ENCODE measurements around the gene TNFRSF13B. TPM values are rescaled to one million over a fixed set of nuclear protein-coding genes. Genes with fewer than 3 reads are reported as not detected.
A peak's percentile ranks its signal among the peaks of the same experiment; 100 is the strongest.

TNFRSF13B gene
- total RNA-seq, 5 donors from 2014 or later (not counting 1 experiment from before 2014, with no cell fraction given): 0.60 to 7.2 (median 5.0) TPM; not detected in 1

- H3K9me3 ChIP-seq: no peaks in the 10 kb centered on the region
- CTCF ChIA-PET: no interaction called here
These were observed 54.1 kb downstream of the TNFRSF13B start for GRCh38 chr17:16917671-16918394.

GRCh38 chr17:16916557-16916920 lies 55.4 kb downstream of the TNFRSF13B start:
- Mint-ChIP-seq H3K4me1 (peaks cover 14 to 28% (median 17%) of the 10 kb centered on the region in 3 donors), H3K4me3 (no peak overlapping the region), H3K27me3 (peaks cover 0 to 4% of the 10 kb centered on the region in 2 donors), H3K9me3 (no peaks in the 10 kb centered on the region), H3K36me3 (no peaks in the 10 kb centered on the region), H3K27ac (no peak overlapping the region)
- DNase-seq (peak in 1 of 35 experiments; percentile 7), ATAC-seq (replicated peaks in 1 of 4) (no peak)
- Histone ChIP-seq H3K4me3 (ENCODE audit: control insufficient read depth in 1 of 2, extremely low read depth in 1 of 2, low read length in 1 of 2) (no peak overlapping the region), H3K4me1 (ENCODE audit: control insufficient read depth in 1 of 2, extremely low read depth in 1 of 2, insufficient read depth in 2 of 2, low read length in 2 of 2) (peaks cover 13 to 15% of the 10 kb centered on the region in 2 experiments), H3K27ac (ENCODE audit: low read length) (no peak overlapping the region), H3K9me3 (no peaks in the 10 kb centered on the region), H3K27me3 (replicated peaks in 1 of 2; ENCODE audit: control insufficient read depth in 2 of 2, extremely low read depth in 1 of 2, insufficient read depth in 2 of 2, low read length in 1 of 2) (peaks cover 0 to 20% of the 10 kb centered on the region in 2 experiments), H3K36me3 (ENCODE audit: control insufficient read depth in 2 of 2, extremely low read depth in 1 of 2, insufficient read depth in 1 of 2, low read length in 1 of 2) (no peaks in the 10 kb centered on the region)
- POLR2A ChIA-PET: no interaction called here
- CTCF ChIA-PET: no interaction called here
- no CpG with 5 or more reads among the region's 5 CpGs for WGBS (ENCODE audit: insufficient coverage)

More at GRCh38 chr17:16917671-16918394, 54.1 kb downstream of the TNFRSF13B start:
- no peaks in the 10 kb centered on the region for H3K9me3 Mint-ChIP-seq
- Histone ChIP-seq H3K4me3 (ENCODE audit: control insufficient read depth in 1 of 2, extremely low read depth in 1 of 2, low read length in 1 of 2) (no peak overlapping the region), H3K4me1 (ENCODE audit: control insufficient read depth in 1 of 2, extremely low read depth in 1 of 2, insufficient read depth in 2 of 2, low read length in 2 of 2) (peaks cover 4 to 5% of the 10 kb centered on the region in 2 experiments), H3K36me3 (ENCODE audit: control insufficient read depth in 2 of 2, extremely low read depth in 1 of 2, insufficient read depth in 1 of 2, low read length in 1 of 2) (no peaks in the 10 kb centered on the region), H3K27ac (ENCODE audit: low read length) (no peak overlapping the region), H3K27me3 (replicated peaks in 1 of 2; ENCODE audit: control insufficient read depth in 2 of 2, extremely low read depth in 1 of 2, insufficient read depth in 2 of 2, low read length in 1 of 2) (peaks cover 0 to 12% of the 10 kb centered on the region in 2 experiments)
- no peak overlapping the region for H3K4me3 Mint-ChIP-seq
- WGBS (ENCODE audit: insufficient coverage): 75% methylated on average over 3 of the region's 7 CpGs
- DNase-seq (peak in 1 of 35 experiments; percentile 3), ATAC-seq (replicated peaks in 1 of 4) (no peak)
- peaks cover 0 to 4% of the 10 kb centered on the region in 2 donors for H3K27me3 Mint-ChIP-seq
- POLR2A ChIA-PET: no interaction called here
- H3K27ac Mint-ChIP-seq: no peak overlapping the region
- no peaks in the 10 kb centered on the region for H3K36me3 Mint-ChIP-seq
- peaks cover 3 to 15% (median 6%) of the 10 kb centered on the region in 3 donors for H3K4me1 Mint-ChIP-seq

- 66% methylated on average over 6 of the region's 11 CpGs for WGBS (ENCODE audit: insufficient coverage)
- Mint-ChIP-seq H3K36me3 (no peaks in the 10 kb centered on the region), H3K4me3 (no peak overlapping the region), H3K27me3 (peaks cover 0 to 4% of the 10 kb centered on the region in 2 donors), H3K4me1 (peaks cover 18 to 34% (median 20%) of the 10 kb centered on the region in 3 donors), H3K27ac (no peak overlapping the region), H3K9me3 (no peaks in the 10 kb centered on the region)
- H3K36me3 ChIP-seq (ENCODE audit: control insufficient read depth in 2 of 2, extremely low read depth in 1 of 2, insufficient read depth in 1 of 2, low read length in 1 of 2): no peaks in the 10 kb centered on the region
- H3K4me1 ChIP-seq (ENCODE audit: control insufficient read depth in 1 of 2, extremely low read depth in 1 of 2, insufficient read depth in 2 of 2, low read length in 2 of 2): peaks cover 19 to 21% of the 10 kb centered on the region in 2 experiments
- ChIA-PET POLR2A (no interaction called here), CTCF (no interaction called here)
- H3K27me3 ChIP-seq (replicated peaks in 1 of 2; ENCODE audit: control insufficient read depth in 2 of 2, extremely low read depth in 1 of 2, insufficient read depth in 2 of 2, low read length in 1 of 2): peaks cover 0 to 22% of the 10 kb centered on the region in 2 experiments
- ATAC-seq (replicated peaks in 1 of 4) (no peak), DNase-seq (peak in 11 of 35 experiments; percentile 6 to 42 (median 13))
- no peak overlapping the region for H3K27ac ChIP-seq (ENCODE audit: low read length)
- H3K4me3 ChIP-seq (ENCODE audit: control insufficient read depth in 1 of 2, extremely low read depth in 1 of 2, low read length in 1 of 2): no peak overlapping the region
- H3K9me3 ChIP-seq: no peaks in the 10 kb centered on the region
These were observed 56.0 kb downstream of the TNFRSF13B start for GRCh38 chr17:16915752-16916556.

- Histone ChIP-seq H3K27ac (ENCODE audit: low read length) (no peak overlapping the region), H3K36me3 (ENCODE audit: control insufficient read depth in 2 of 2, extremely low read depth in 1 of 2, insufficient read depth in 1 of 2, low read length in 1 of 2) (no peaks in the 10 kb centered on the region), H3K9me3 (no peaks in the 10 kb centered on the region), H3K4me1 (ENCODE audit: control insufficient read depth in 1 of 2, extremely low read depth in 1 of 2, insufficient read depth in 2 of 2, low read length in 2 of 2) (peaks cover 37% of the 10 kb centered on the region in 2 experiments), H3K27me3 (replicated peaks in 1 of 2; ENCODE audit: control insufficient read depth in 2 of 2, extremely low read depth in 1 of 2, insufficient read depth in 2 of 2, low read length in 1 of 2) (peaks cover 0 to 29% of the 10 kb centered on the region in 2 experiments), H3K4me3 (ENCODE audit: control insufficient read depth in 1 of 2, extremely low read depth in 1 of 2, low read length in 1 of 2) (no peak overlapping the region)
- 83% methylated on average over 1 of the region's 2 CpGs for WGBS (ENCODE audit: insufficient coverage)
- peaks cover 0 to 4% of the 10 kb centered on the region in 2 donors for H3K27me3 Mint-ChIP-seq
- ATAC-seq (replicated peaks in 1 of 4) (no peak), DNase-seq (peak in 1 of 35 experiments; percentile 8)
- ChIA-PET CTCF (no interaction called here), POLR2A (no interaction called here)
- peaks cover 33 to 51% (median 37%) of the 10 kb centered on the region in 3 donors for H3K4me1 Mint-ChIP-seq
- no peaks in the 10 kb centered on the region for H3K9me3 Mint-ChIP-seq
- H3K36me3 Mint-ChIP-seq: no peaks in the 10 kb centered on the region
- no peak overlapping the region for H3K4me3 Mint-ChIP-seq
- H3K27ac Mint-ChIP-seq: no peak overlapping the region
These were observed 58.5 kb downstream of the TNFRSF13B start for GRCh38 chr17:16913463-16913862.

- Histone ChIP-seq H3K36me3 (ENCODE audit: control insufficient read depth in 2 of 2, extremely low read depth in 1 of 2, insufficient read depth in 1 of 2, low read length in 1 of 2) (no peaks in the 10 kb centered on the region), H3K9me3 (no peaks in the 10 kb centered on the region), H3K27me3 (replicated peaks in 1 of 2; ENCODE audit: control insufficient read depth in 2 of 2, extremely low read depth in 1 of 2, insufficient read depth in 2 of 2, low read length in 1 of 2) (peaks cover 0 to 34% of the 10 kb centered on the region in 2 experiments), H3K4me1 (ENCODE audit: control insufficient read depth in 1 of 2, extremely low read depth in 1 of 2, insufficient read depth in 2 of 2, low read length in 2 of 2) (peaks cover 40 to 43% of the 10 kb centered on the region in 2 experiments), H3K4me3 (ENCODE audit: control insufficient read depth in 1 of 2, extremely low read depth in 1 of 2, low read length in 1 of 2) (no peak overlapping the region), H3K27ac (ENCODE audit: low read length) (no peak overlapping the region)
- Mint-ChIP-seq H3K4me3 (peak overlapping the region in 1 of 3 donors; percentile 70), H3K27me3 (peaks cover 0 to 3% of the 10 kb centered on the region in 2 donors), H3K27ac (peak overlapping the region; percentile 11 to 62), H3K9me3 (no peaks in the 10 kb centered on the region), H3K36me3 (no peaks in the 10 kb centered on the region), H3K4me1 (peaks cover 34 to 55% (median 43%) of the 10 kb centered on the region in 3 donors)
- DNase-seq: peak in 1 of 35 experiments; percentile 13
- 48% methylated on average over 9 of the region's 17 CpGs for WGBS (ENCODE audit: insufficient coverage)
- POLR2A ChIA-PET: interaction anchor here in 1 of 2 donors (0.6 kb wide), 1 partner anchor 568 kb away, joined by 3 read pairs; no protein-coding TSS in a partner anchor
- no peak for ATAC-seq (replicated peaks in 1 of 4)
- CTCF ChIA-PET: no interaction called here
These were observed 59.6 kb downstream of the TNFRSF13B start for GRCh38 chr17:16912021-16912962.
